ENCODE data around the gene MRGPRG.

GRCh38 chr11:3230636-3231549, 12.3 kb upstream of the MRGPRG start:
- TF ChIP-seq CTCF (conservative IDR thresholded peaks at IDR 0.05) (no peak), ZFX (IDR thresholded peaks at IDR 0.05) (no peak)

Measured in C4-2B (cell line).